HepG2 (cell line): ENCODE measurements around the gene FAM131A. TPM values are rescaled to one million over a fixed set of nuclear protein-coding genes. Genes with fewer than 3 reads are reported as not detected.
A peak's percentile ranks its signal among the peaks of the same experiment; 100 is the strongest.

Source experiments
- AGO2 ChIP-seq: fragments of 200-400 bp; formaldehyde crosslinking; optimal IDR thresholded peaks from 2 replicates; pipeline ENCODE3; 2017; ENCODE audit warnings: mild to moderate bottlenecking, low read depth, low read length, moderate library complexity
- ATF2 ChIP-seq: sonication (generic); formaldehyde crosslinking; IDR thresholded peaks from 2 replicates; pipeline ENCODE4 v1.4.0; 2020; ENCODE audit warnings: missing genetic modification reagents
- BCL6 ChIP-seq: IDR thresholded peaks from 2 replicates; pipeline ENCODE4 v1.6.1; 2016; ENCODE audit warnings: missing genetic modification reagents, missing compliant biosample characterization
- BRCA1 ChIP-seq: sonication (generic); formaldehyde crosslinking; IDR thresholded peaks from 2 replicates; pipeline ENCODE4 v1.4.0; 2020; ENCODE audit warnings: missing genetic modification reagents
- E2F2 ChIP-seq: sonication (generic); formaldehyde crosslinking; IDR thresholded peaks from 2 replicates; pipeline ENCODE4 v1.4.0; 2020; ENCODE audit warnings: missing genetic modification reagents, borderline replicate concordance
- ETV6 ChIP-seq: sonication (generic); formaldehyde crosslinking; conservative IDR thresholded peaks from 2 replicates; pipeline ENCODE4 v1.4.0; 2020; ENCODE audit warnings: missing genetic modification reagents
- EZH2 ChIP-seq: conservative IDR thresholded peaks from 2 replicates; pipeline ENCODE4 v1.6.1; 2012; ENCODE audit warnings: mild to moderate bottlenecking, low read depth, low read length, moderate library complexity
- MAFG ChIP-seq: sonication (generic); formaldehyde crosslinking; IDR thresholded peaks from 2 replicates; pipeline ENCODE4 v1.5.1; 2020; ENCODE audit warnings: mild to moderate bottlenecking, missing genetic modification reagents
- MBNL3 ChIP-seq: fragments of 250-450 bp; sonication (Bioruptor Pico); conservative IDR thresholded peaks from 2 replicates; pipeline ENCODE4 v1.8.0; 2022; ENCODE audit warnings: mild to moderate bottlenecking, inconsistent platforms
- MEIS2 ChIP-seq: sonication (generic); formaldehyde crosslinking; IDR thresholded peaks from 2 replicates; pipeline ENCODE4 v1.9.0; 2021; ENCODE audit warnings: mild to moderate bottlenecking, missing genetic modification reagents
- MTF2 ChIP-seq: sonication (generic); formaldehyde crosslinking; IDR thresholded peaks from 2 replicates; pipeline ENCODE4 v1.5.0; 2020; ENCODE audit warnings: missing genetic modification reagents, borderline replicate concordance
- NR0B2 ChIP-seq: sonication (generic); formaldehyde crosslinking; IDR thresholded peaks from 2 replicates; pipeline ENCODE4 v1.4.0; 2020; ENCODE audit warnings: mild to moderate bottlenecking, missing genetic modification reagents
- PLRG1 ChIP-seq: fragments of 450-650 bp; conservative IDR thresholded peaks from 2 replicates; pipeline ENCODE4 v1.6.1; 2016
- PRDM4 ChIP-seq: sonication (generic); formaldehyde crosslinking; IDR thresholded peaks from 2 replicates; pipeline ENCODE4 v1.9.0; 2021; ENCODE audit warnings: missing genetic modification reagents, borderline replicate concordance
- SMAD9 ChIP-seq: sonication (generic); formaldehyde crosslinking; IDR thresholded peaks from 2 replicates; pipeline ENCODE4 v1.5.1; 2020; ENCODE audit warnings: mild to moderate bottlenecking, missing genetic modification reagents
- SMC3 ChIP-seq: IDR thresholded peaks from 2 replicates; pipeline ENCODE4 v1.6.1; 2011; ENCODE audit warnings: low read length, improper control_type of control experiment
- YY1 ChIP-seq: IDR thresholded peaks from 2 replicates; pipeline ENCODE4 v1.6.1; 2011; ENCODE audit warnings: low read length, low read depth, moderate library complexity, mild to moderate bottlenecking; ENCODE audit not compliant: insufficient read depth, insufficient replicate concordance
- ZFP90 ChIP-seq: sonication (generic); formaldehyde crosslinking; IDR thresholded peaks from 2 replicates; pipeline ENCODE4 v1.8.0; 2022; ENCODE audit warnings: missing genetic modification reagents, mild to moderate bottlenecking, inconsistent platforms, borderline replicate concordance
- ZNF550 ChIP-seq: sonication (generic); formaldehyde crosslinking; IDR thresholded peaks from 2 replicates; pipeline ENCODE4 v1.4.0; 2020; ENCODE audit warnings: mild to moderate bottlenecking, missing genetic modification reagents, borderline replicate concordance
- ZNF678 ChIP-seq: sonication (generic); formaldehyde crosslinking; IDR thresholded peaks from 2 replicates; pipeline ENCODE4 v1.4.0; 2020; ENCODE audit warnings: mild to moderate bottlenecking, missing genetic modification reagents
- ZNF879 ChIP-seq: sonication (generic); formaldehyde crosslinking; IDR thresholded peaks from 2 replicates; pipeline ENCODE4 v1.8.1; 2023; ENCODE audit warnings: missing genetic modification reagents
- ZSCAN12 ChIP-seq: sonication (generic); formaldehyde crosslinking; IDR thresholded peaks from 2 replicates; pipeline ENCODE4 v1.9.0; 2021; ENCODE audit warnings: mild to moderate bottlenecking, missing genetic modification reagents
- ZSCAN30 ChIP-seq: sonication (generic); formaldehyde crosslinking; IDR thresholded peaks from 2 replicates; pipeline ENCODE4 v1.5.0; 2020; ENCODE audit warnings: mild to moderate bottlenecking, missing genetic modification reagents
- ZSCAN31 ChIP-seq: sonication (generic); formaldehyde crosslinking; IDR thresholded peaks from 2 replicates; pipeline ENCODE4 v1.5.0; 2020; ENCODE audit warnings: low read depth, mild to moderate bottlenecking, missing genetic modification reagents
- polyA plus RNA-seq, 8 experiments: library from polyadenylated mRNA; depleted of rRNA in 3 of 8; stranded (reverse) in 7 of 8; unstranded in 1 of 8; fragments of >200 nt; fragmentation: Illumina TruSeq in 4 of 8; extraction: Trizol in 4 of 8; gene quantifications; 2 replicates each; pipeline versions ENCODE4 v1.2.1 to v1.2.3, GENCODE V29; 2011 to 2016; ENCODE audit warnings: low read depth in 4 of 8, missing spikeins in 1 of 8, mixed read lengths in 1 of 8; ENCODE audit not compliant: insufficient read depth in 1 of 8
- total RNA-seq, 5 experiments: library from RNA; depleted of rRNA; stranded (reverse); fragments of >200 nt; fragmentation: Illumina TruSeq; extraction: Trizol; gene quantifications; 2 replicates each; pipeline ENCODE4 v1.2.3, GENCODE V29; 2016; ENCODE audit warnings: low read depth in 1 of 5
- TF ChIP-seq, protein P1 (sequence below): sonication (generic); formaldehyde crosslinking; IDR thresholded peaks from 2 replicates; pipeline ENCODE4 v1.5.1; 2020; ENCODE audit warnings: missing genetic modification reagents, mild to moderate bottlenecking, borderline replicate concordance

Gene FAM131A
- total and polyA plus RNA-seq, 2 of the 13 experiments (the other 11 are each of a cell fraction or from before 2014, with no cell fraction given), result 9.2 to 9.3 TPM

DNA sequence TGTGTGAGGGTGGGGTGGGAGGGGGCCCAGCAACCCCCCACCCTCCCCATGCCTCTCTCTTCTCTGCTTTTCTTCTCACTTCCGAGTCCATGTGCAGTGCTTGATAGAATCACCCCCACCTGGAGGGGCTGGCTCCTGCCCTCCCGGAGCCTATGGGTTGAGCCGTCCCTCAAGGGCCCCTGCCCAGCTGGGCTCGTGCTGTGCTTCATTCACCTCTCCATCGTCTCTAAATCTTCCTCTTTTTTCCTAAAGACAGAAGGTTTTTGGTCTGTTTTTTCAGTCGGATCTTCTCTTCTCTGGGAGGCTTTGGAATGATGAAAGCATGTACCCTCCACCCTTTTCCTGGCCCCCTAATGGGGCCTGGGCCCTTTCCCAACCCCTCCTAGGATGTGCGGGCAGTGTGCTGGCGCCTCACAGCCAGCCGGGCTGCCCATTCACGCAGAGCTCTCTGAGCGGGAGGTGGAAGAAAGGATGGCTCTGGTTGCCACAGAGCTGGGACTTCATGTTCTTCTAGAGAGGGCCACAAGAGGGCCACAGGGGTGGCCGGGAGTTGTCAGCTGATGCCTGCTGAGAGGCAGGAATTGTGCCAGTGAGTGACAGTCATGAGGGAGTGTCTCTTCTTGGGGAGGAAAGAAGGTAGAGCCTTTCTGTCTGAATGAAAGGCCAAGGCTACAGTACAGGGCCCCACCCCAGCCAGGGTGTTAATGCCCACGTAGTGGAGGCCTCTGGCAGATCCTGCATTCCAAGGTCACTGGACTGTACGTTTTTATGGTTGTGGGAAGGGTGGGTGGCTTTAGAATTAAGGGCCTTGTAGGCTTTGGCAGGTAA is 8.1 kb downstream of the FAM131A start (continued):
- TF ChIP-seq, protein P1, sequence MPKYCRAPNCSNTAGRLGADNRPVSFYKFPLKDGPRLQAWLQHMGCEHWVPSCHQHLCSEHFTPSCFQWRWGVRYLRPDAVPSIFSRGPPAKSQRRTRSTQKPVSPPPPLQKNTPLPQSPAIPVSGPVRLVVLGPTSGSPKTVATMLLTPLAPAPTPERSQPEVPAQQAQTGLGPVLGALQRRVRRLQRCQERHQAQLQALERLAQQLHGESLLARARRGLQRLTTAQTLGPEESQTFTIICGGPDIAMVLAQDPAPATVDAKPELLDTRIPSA, result no peak
- TF ChIP-seq ATF2 (CRISPR knock-in tag), result no peak
- no peak for TF ChIP-seq PLRG1
- no peak for TF ChIP-seq ETV6 (CRISPR knock-in tag)
- TF ChIP-seq PRDM4 (CRISPR knock-in tag), result no peak
- TF ChIP-seq ZSCAN30, result no peak
- TF ChIP-seq BRCA1 (CRISPR knock-in tag), result no peak
- no peak for TF ChIP-seq SMAD9 (CRISPR knock-in tag)
- no peak for TF ChIP-seq BCL6 (CRISPR knock-in tag)
- peak; percentile 55 for TF ChIP-seq SMC3
- TF ChIP-seq MTF2 (CRISPR knock-in tag), result no peak
- TF ChIP-seq MAFG (CRISPR knock-in tag), result no peak
- TF ChIP-seq YY1, result no peak
- TF ChIP-seq MEIS2 (CRISPR knock-in tag), result peak; percentile 40; the same call in 1 of the 2 replicates
- TF ChIP-seq ZSCAN31 (CRISPR knock-in tag), result no peak
- no peak for TF ChIP-seq NR0B2 (CRISPR knock-in tag)
- no peak for TF ChIP-seq ZFP90 (CRISPR knock-in tag)
- no peak for TF ChIP-seq AGO2
- no peak for TF ChIP-seq ZNF550 (CRISPR knock-in tag)
- TF ChIP-seq E2F2, result no peak
- no peak for TF ChIP-seq MBNL3
- TF ChIP-seq ZNF879 (CRISPR knock-in tag), result no peak
- TF ChIP-seq ZNF678 (CRISPR knock-in tag), result no peak
- no peak for TF ChIP-seq ZSCAN12 (CRISPR knock-in tag)
- TF ChIP-seq EZH2, result no peak
